Peyer's patch (tissue), 4 donors: Measurements from ENCODE around the gene KLHL30.

ENCODE experiments used
- CTCF ChIP-seq, 6 experiments: fragments of 450-650 bp in 4 of 6; fragments of 200-600 bp in 2 of 6; sonication (generic) in 1 of 6; IDR thresholded peaks; one replicate each; pipeline ENCODE4 v1.5.1; 2017 to 2019; ENCODE audit warnings: antibody characterized with exemption in 6 of 6, mild to moderate bottlenecking in 3 of 6, moderate library complexity in 1 of 6
- POLR2A ChIP-seq, 2 donors: fragments of 450-650 bp; IDR thresholded peaks; one replicate each; pipeline ENCODE4 v1.5.1; 2017; ENCODE audit warnings: antibody characterized with exemption in 2 of 2, mild to moderate bottlenecking in 2 of 2, moderate library complexity in 2 of 2

- TF ChIP-seq CTCF (IDR thresholded peaks at IDR 0.05) (no peak), POLR2A (IDR thresholded peaks at IDR 0.05) (no peak)
These were observed 15.1 kb upstream of the KLHL30 start for GRCh38 chr2:238123218-238123971.
